Testis (tissue), 3 donors: ENCODE measurements around the gene HOXB4. TPM values are rescaled to one million over a fixed set of nuclear protein-coding genes. Genes with fewer than 3 reads are reported as not detected.
A peak's percentile ranks its signal among the peaks of the same experiment; 100 is the strongest.

Experiments
- DNase-seq: peaks from one replicate; pipeline ENCODE4 v3.0.0-alpha.2; 2019
- H3K27ac ChIP-seq, 2 donors: fragments of 200-600 bp; sonication (generic); one replicate each; pipeline ENCODE4 v1.5.1; 2019
- H3K27me3 ChIP-seq: fragments of 200-600 bp; sonication (generic); one replicate; pipeline ENCODE4 v1.5.1; 2019
- H3K36me3 ChIP-seq: fragments of 200-600 bp; sonication (generic); one replicate; pipeline ENCODE4 v1.5.1; 2017; ENCODE audit warnings: low read depth; ENCODE audit errors: missing control alignments
- H3K4me1 ChIP-seq: fragments of 200-600 bp; sonication (generic); one replicate; pipeline ENCODE4 v1.5.1; 2019
- H3K4me3 ChIP-seq, 2 donors: fragments of 200-600 bp; sonication (generic); one replicate each; pipeline ENCODE4 v1.5.1; 2017 to 2019
- H3K9me3 ChIP-seq: fragments of 200-600 bp; sonication (generic); one replicate; pipeline ENCODE4 v1.5.1; 2017
- CTCF ChIP-seq, 3 experiments: fragments of 450-650 bp in 2 of 3; fragments of 200-600 bp in 1 of 3; sonication (generic) in 1 of 3; IDR thresholded peaks; one replicate each; pipeline ENCODE4 v1.5.1; 2016 to 2019; ENCODE audit warnings: antibody characterized with exemption in 3 of 3, mild to moderate bottlenecking in 2 of 3, moderate library complexity in 1 of 3
- POLR2A ChIP-seq: fragments of 450-650 bp; IDR thresholded peaks from one replicate; pipeline ENCODE4 v1.6.1; 2017; ENCODE audit warnings: antibody characterized with exemption, mild to moderate bottlenecking, moderate library complexity
- WGBS, 2 donors: methylation state at CpG; one replicate each; pipeline ENCODE4 v1.1.5; 2018; 5-methylcytosine and 5-hydroxymethylcytosine counted together
- intact Hi-C: fragments of 100-400 bp; cut with DNase I; formaldehyde crosslinking; loops from one replicate; pipeline ENCODE4 v1.15.1; 2023; ENCODE audit warnings: low total_unique reads
- polyA plus RNA-seq: library from polyadenylated mRNA; stranded (reverse); fragments of 350-450 nt; fragmentation: Illumina TruSeq; extraction: RNeasy Lipid Tissue Mini Kit (QIAGEN cat#74804); gene quantifications from one replicate; pipeline ENCODE4 v1.2.3, GENCODE V29; 2014; ENCODE audit warnings: low read depth, low replicate concordance; ENCODE audit not compliant: insufficient read depth
- total RNA-seq, 2 donors: library from RNA; depleted of rRNA; stranded (reverse); fragments of >200 nt; gene quantifications; one replicate each; pipeline ENCODE4 v1.2.3, GENCODE V29; 2016

HOXB4 gene
- total and polyA plus RNA-seq, 3 donors from 2014 or later: 1.6 to 1.8 (median 1.6) TPM

- Histone ChIP-seq H3K36me3 (no peaks in the 10 kb centered on the region), H3K9me3 (no peaks in the 10 kb centered on the region), H3K27ac (no peak overlapping the region), H3K4me1 (peaks cover 7% of the 10 kb centered on the region), H3K27me3 (no peaks in the 10 kb centered on the region), H3K4me3 (peak overlapping the region in 1 of 2 donors; percentile 43)
- TF ChIP-seq CTCF (IDR thresholded peaks at IDR 0.05): no peak
- no peak for TF ChIP-seq POLR2A
- intact Hi-C loops: no loop called here
- 10 to 14% methylated on average over 26 of the region's 26 CpGs for WGBS, 2 donors
- no peak for DNase-seq
Measured at GRCh38 chr17:48579760-48580554, 1.8 kb upstream of the HOXB4 start.

DNA sequence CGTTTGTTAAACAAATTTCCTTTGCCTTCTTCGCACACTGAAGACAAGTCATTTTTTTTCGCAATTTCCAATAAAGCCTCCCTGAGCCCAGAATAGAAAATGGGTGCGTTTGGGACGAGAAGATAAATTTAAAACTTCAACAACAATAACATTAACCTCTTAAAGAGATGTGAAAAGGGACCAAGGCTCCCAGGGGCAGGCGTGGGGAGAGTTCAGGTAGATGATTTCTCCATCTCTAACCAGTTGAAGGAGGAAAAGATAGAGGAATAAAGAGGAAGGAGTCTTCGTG is 1.3 kb upstream of the HOXB4 start:
- H3K4me1 ChIP-seq: peaks cover 6% of the 10 kb centered on the region

GRCh38 chr17:48578616-48579470 is 693 bp upstream of the HOXB4 start:
- Histone ChIP-seq H3K4me3 (peak overlapping the region; percentile 40 to 43), H3K4me1 (peaks cover 6% of the 10 kb centered on the region), H3K27ac (no peak overlapping the region), H3K27me3 (no peaks in the 10 kb centered on the region), H3K36me3 (no peaks in the 10 kb centered on the region), H3K9me3 (no peaks in the 10 kb centered on the region)
- 9% methylated on average over 33 to 43 of the region's 43 CpGs for WGBS, 2 donors
- TF ChIP-seq POLR2A (no peak), CTCF (IDR thresholded peaks at IDR 0.05) (no peak)
- intact Hi-C loops: no loop called here
- DNase-seq: no peak

More for the DNA sequence above, 1.3 kb upstream of the HOXB4 start:
- no peaks in the 10 kb centered on the region for H3K27me3 ChIP-seq
- WGBS, 2 donors: 14 to 20% methylated on average over 7 of the region's 7 CpGs
- DNase-seq: no peak
- no peaks in the 10 kb centered on the region for H3K9me3 ChIP-seq
- H3K4me3 ChIP-seq: peak overlapping the region in 1 of 2 donors; percentile 43
- H3K27ac ChIP-seq: no peak overlapping the region
- TF ChIP-seq POLR2A (no peak), CTCF (IDR thresholded peaks at IDR 0.05) (no peak)
- H3K36me3 ChIP-seq: no peaks in the 10 kb centered on the region
- intact Hi-C loops: no loop called here

- intact Hi-C loops: no loop called here
Measured at GRCh38 chr17:48577330-48577945, 712 bp downstream of the HOXB4 start.

More at GRCh38 chr17:48577330-48577945, 712 bp downstream of the HOXB4 start:
- no peaks in the 10 kb centered on the region for H3K36me3 ChIP-seq
- WGBS, 2 donors: 4% methylated on average over 10 to 19 of the region's 19 CpGs
- H3K4me1 ChIP-seq: peaks cover 6% of the 10 kb centered on the region
- H3K27me3 ChIP-seq: no peaks in the 10 kb centered on the region
- no peak for TF ChIP-seq CTCF (IDR thresholded peaks at IDR 0.05)
- TF ChIP-seq POLR2A: no peak
- H3K27ac ChIP-seq: no peak overlapping the region
- no peaks in the 10 kb centered on the region for H3K9me3 ChIP-seq
- H3K4me3 ChIP-seq: peak overlapping the region; percentile 40 to 44
- DNase-seq: no peak
